SHP77 treated with DMSO at 0.1 percent for 48 hours (cell line): ENCODE results near the gene CIAO1.
"Not testable (repeated sequence)": the region's sequence is repeated elsewhere in the genome, so short reads cannot be mapped to it uniquely, and the experiment has no call there.

Experiments
- DNase-seq: peaks from one replicate; lab custom pipeline; 2025; lab: John Stamatoyannopoulos, UW

CIAO1 gene

DNA sequence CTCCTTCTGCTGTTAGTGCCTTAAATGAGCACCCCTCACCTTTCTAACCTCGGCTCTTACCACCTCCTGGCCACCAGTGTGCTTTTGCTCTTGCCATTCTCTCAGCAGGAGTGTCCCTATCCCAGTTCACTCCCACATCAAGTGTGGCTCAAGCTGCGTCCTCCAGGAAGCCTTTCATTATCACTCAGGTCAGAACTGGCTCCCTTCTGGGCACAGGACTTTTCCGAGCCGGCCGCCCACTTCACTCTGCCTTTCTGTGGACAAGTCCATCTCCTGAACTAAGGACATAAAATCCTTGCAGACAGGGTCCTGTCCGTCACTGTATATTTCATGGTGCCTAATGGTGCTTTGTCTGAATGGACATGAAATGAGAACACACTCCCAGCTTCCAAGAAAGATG is 15.8 kb upstream of the CIAO1 start:
- DNase-seq, result no peak

- DNase-seq, result no peak
These were observed 14.2 kb upstream of the CIAO1 start for GRCh38 chr2:96251721-96252292.

DNA sequence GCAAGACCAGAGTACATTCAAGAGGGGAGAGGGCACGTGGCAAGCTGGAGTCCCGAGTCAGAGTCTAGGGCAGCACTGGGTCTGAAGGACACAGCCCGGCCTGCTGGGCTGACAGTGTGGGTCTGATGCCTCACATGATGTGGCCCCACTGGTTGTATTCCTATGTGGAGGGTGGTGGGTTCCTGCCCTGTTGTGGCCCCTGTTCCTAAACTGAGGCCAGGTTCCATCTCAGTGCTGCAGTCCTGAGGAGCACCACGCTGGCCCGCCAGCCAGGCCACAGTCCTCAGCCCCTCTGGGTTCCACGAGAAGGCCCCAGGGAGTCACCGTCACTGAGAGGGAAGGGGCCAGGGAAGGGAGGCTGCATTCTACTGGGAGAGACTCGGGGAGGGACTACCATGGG is 13.5 kb upstream of the CIAO1 start:
- DNase-seq, result no peak

- DNase-seq, result no peak
These were observed 13.0 kb upstream of the CIAO1 start for GRCh38 chr2:96253006-96253405.

DNA sequence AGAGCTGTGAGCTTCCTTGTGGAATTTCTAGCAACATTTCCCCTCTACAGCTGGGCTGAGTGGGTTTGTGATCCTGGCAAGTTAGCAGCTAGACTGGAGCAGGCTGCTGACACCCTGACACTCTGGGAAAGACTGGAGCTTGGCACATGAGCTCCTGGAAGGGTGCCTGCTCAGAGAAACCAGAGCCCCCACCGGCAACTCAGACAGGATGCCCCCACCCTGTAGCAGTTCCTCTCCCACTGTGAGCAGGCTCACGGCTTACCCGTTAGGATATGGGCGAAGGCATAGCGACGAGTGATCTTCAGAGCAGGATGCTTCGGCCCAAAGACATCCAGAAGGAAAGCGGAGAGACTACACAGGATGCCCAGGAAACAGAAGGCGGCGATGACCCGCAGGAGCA is 11.5 kb upstream of the CIAO1 start:
- no peak for DNase-seq

GRCh38 chr2:96256611-96257113 is 9.4 kb upstream of the CIAO1 start:
- DNase-seq, result no peak

DNA sequence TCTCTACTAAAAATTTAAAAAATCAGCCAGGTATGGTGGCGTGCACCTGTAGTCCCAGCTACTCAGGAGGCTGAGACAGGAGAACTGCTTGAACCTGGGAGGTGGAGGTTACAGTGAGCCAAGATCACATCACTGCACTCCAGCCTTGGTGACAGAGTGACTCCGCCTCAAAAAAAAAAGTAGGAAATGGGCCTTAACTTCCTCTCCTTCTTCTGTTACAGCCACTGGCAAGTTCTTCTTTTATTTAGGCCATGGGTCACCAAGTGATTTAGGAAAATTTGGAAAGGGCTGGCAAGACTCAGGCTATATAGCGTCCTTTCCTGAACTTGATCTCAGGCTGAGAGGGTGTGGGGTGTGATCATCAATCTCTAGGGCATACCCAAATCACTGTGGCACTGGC is 8.3 kb upstream of the CIAO1 start:
- not testable (repeated sequence) for DNase-seq

- DNase-seq, result no peak
These were observed 7.6 kb upstream of the CIAO1 start for GRCh38 chr2:96258166-96259022.

- DNase-seq, result peak; percentile 27
These were observed 6.5 kb upstream of the CIAO1 start for GRCh38 chr2:96259497-96259921.

- peak; percentile 89 for DNase-seq
These were observed 5.4 kb upstream of the CIAO1 start for GRCh38 chr2:96260387-96261260.

GRCh38 chr2:96261328-96262003 is 4.6 kb upstream of the CIAO1 start:
- DNase-seq, result no peak

GRCh38 chr2:96262306-96262705 is 3.7 kb upstream of the CIAO1 start:
- DNase-seq, result no peak

- no peak for DNase-seq
These were observed 1.9 kb upstream of the CIAO1 start for GRCh38 chr2:96264086-96264485.

DNA sequence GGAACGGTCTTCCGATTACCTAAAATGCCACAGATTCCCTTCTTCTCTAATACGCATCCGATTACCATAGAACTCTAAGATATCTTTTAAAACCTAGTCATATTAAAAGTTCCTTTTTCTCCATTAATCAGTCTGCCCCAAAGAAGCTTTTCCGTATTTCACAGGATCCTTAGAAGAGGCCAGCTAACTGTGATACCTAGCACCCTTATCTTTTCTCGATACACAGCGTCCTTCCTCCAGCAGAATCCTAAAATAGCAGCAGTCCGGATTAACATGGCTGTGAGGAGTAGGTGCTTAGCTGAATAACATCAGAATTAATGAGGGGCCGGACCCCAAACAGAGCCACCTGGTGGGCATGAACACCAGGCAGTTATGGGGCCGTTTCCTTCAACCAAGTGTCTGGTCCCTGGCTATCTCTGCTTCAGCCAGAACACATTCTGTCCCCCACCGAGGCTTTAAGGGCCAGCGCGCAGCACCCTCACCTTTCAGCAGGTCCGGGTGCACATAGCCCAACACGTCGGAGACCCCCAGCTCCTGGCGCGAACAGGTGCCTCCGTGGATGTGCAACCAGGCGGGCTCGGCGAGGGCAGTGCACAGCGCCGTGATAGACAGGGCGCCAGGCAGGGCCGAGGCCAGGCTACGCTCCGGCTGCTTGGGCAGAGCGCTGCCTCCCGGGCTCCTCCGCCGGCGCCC is 1.2 kb upstream of the CIAO1 start:
- DNase-seq, result peak; percentile 25

GRCh38 chr2:96265349-96265839 is 631 bp upstream of the CIAO1 start:
- no peak for DNase-seq

DNA sequence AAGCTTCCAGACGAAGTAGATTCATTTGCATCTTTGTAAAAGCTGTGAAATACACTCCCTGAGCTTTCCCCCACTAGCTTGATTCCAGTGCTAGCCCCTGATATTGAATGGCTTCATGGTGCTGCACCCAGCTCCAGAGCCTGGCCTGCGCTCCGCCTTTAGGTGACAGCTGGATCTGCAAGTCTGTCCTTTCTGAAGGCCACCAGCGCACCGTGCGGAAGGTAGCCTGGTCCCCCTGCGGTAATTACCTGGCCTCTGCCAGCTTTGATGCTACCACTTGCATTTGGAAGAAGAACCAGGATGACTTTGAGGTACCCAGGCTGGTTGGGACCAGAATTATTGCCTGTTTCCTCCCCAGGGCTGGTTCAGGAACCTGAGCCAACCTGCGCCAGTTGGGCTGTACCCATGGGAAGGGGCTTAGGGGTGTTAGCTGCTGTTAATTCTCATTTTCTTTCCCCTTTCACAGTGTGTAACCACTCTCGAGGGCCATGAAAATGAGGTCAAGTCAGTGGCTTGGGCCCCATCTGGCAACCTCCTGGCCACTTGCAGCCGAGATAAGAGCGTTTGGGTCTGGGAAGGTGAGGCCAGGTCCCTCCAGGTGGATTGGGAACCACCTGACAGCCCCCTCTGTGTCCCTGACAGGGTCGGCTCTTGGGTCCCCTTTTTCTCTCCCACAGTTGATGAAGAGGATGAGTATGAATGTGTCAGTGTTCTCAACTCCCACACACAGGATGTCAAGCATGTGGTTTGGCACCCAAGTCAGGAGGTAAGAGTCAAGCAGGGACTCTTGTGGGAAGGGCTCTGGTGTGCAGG is 1.3 kb downstream of the CIAO1 start:
- DNase-seq, result no peak

DNA sequence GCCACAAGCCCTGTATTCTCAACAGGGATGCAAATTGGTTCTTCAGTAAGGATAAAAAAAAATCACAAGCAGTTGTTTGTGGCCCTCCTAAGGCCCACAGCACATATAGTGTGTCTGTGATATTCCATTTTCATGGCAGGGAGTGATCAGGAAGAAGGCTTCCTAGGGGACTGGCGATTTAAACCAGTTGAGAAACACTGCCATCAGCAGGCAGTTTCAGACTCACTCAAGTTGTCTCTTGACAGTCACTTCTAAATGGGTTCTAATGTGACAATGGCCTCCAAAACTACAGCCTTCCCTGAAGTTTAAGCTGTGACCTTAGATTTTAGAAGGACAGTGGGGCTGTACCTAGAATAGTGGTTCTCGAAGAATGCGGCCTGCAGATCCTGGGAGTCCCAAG is 6.0 kb downstream of the CIAO1 start:
- DNase-seq, result no peak

DNA sequence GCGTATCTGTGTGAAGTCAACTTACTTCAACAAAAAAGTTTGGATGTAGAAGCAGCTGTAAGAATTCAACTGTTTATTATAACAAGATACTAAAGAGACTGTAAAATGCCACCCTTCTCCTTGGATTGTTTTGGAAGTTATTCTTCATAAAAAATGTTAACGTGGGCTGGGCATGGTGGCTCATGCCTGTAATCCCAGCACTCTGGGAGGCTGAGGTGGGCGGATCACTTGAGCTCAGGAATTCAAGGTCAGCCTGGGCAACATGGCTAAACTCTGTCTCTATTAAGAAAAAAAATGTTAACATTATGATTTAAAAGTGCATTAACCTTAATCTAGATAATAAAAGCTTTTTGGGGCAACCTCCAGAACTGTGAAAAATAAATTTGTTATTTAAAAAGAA is 7.7 kb downstream of the CIAO1 start:
- no peak for DNase-seq

DNA sequence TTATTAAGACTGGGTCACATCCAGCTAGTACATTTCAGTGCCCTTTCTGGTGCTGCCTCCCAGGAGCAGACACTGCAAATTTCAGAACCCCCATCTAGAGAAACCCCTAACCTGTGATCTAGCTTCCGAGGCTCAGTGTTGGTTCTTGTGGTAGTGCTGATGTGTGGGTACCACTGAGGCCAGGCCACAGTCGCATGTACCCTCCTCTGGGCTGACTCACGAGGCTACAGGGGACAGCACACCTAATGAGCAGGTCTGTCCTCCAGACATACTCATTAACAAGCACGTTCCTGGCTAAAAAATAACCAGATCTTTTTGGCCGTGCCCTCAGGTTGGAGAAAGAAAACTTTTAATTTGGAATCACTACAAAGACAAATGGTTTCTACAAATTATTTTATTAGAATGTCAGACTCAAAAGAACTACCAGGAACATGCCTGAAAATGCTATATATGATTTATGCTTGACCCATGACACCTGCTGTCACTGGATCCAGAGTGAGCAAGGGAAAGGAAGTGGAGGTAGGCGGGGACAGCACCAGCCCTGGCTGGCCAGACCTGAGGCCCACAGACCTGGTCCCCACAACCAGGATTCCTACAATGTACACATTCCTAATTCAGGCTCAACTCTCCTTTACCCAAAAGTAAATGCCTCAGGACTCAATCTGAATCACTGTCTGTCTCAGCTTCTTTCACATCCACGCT is 8.5 kb downstream of the CIAO1 start:
- DNase-seq, result no peak
